AG09309 (cell line): ENCODE data around the gene RIT1.
A peak's percentile ranks its signal among the peaks of the same experiment; 100 is the strongest.

ENCODE experiments used
- DNase-seq: peaks from one replicate; pipeline ENCODE4 v3.0.0-alpha.2; 2010; ENCODE audit warnings: low read depth
- H3K4me3 ChIP-seq: 2 replicates; pipeline ENCODE4 v1.5.1; 2011; ENCODE audit warnings: mild to moderate bottlenecking, low read depth, low read length, moderate library complexity; ENCODE audit not compliant: control insufficient read depth
- TF ChIP-seq, protein P1 (sequence below): IDR thresholded peaks from 2 replicates; pipeline ENCODE4 v1.5.1; 2011; ENCODE audit warnings: mild to moderate bottlenecking, low read depth, low read length, inconsistent platforms; ENCODE audit not compliant: insufficient read depth, control insufficient read depth; ENCODE audit errors: missing control alignments

RIT1 gene, protein sequence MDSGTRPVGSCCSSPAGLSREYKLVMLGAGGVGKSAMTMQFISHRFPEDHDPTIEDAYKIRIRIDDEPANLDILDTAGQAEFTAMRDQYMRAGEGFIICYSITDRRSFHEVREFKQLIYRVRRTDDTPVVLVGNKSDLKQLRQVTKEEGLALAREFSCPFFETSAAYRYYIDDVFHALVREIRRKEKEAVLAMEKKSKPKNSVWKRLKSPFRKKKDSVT

DNA sequence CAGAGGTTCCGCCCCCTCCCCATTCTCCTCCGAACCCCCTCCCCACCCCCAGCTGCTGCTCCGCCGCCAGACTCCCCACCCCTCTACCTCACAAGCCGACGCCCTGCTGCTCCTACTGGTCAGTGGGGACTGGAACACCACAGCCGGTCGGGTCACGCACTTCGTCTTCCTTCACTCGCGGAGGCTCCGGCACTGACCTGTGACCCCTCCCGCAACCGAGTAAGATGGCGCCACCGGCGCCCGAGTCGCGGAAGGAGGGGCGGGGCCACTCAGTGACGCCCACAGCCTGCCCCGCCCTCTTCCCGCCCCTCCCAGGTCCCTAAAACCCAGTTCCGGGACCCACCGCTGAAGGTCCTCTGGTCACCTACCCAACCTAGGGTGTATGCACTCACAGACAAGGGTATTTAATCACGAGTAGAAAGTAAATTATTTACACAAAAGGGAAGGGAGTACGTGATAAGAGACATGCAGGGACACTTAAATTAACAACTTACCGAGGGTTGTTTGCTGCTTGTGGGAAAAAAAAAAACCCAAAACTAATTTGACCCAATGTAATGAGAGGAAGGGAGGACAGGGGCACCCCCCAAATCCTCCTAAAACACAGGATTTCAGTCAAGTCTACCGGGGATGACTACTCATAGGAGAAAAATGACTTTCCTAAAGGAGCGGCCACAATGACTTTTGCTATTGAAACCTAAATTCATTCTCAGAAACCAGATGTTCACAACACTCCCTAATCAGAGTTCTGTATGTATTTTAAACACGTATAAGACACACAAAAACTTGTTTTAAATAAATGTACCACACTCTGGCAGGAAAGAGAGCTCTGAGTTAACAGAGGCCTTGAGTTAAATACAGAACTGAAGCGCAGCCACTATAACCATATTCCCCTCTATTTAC lies at the start of gene RIT1:
Gene RIT1 (minus strand): TSS at position 194 of the 900 bp plus-strand sequence. CDS start 588 bp downstream, outside the sequence.
- H3K4me3 ChIP-seq: peak within 1 kb of the TSS; percentile 43
- peak; percentile 14 for DNase-seq
- TF ChIP-seq, protein P1, sequence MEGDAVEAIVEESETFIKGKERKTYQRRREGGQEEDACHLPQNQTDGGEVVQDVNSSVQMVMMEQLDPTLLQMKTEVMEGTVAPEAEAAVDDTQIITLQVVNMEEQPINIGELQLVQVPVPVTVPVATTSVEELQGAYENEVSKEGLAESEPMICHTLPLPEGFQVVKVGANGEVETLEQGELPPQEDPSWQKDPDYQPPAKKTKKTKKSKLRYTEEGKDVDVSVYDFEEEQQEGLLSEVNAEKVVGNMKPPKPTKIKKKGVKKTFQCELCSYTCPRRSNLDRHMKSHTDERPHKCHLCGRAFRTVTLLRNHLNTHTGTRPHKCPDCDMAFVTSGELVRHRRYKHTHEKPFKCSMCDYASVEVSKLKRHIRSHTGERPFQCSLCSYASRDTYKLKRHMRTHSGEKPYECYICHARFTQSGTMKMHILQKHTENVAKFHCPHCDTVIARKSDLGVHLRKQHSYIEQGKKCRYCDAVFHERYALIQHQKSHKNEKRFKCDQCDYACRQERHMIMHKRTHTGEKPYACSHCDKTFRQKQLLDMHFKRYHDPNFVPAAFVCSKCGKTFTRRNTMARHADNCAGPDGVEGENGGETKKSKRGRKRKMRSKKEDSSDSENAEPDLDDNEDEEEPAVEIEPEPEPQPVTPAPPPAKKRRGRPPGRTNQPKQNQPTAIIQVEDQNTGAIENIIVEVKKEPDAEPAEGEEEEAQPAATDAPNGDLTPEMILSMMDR: no peak

DNA sequence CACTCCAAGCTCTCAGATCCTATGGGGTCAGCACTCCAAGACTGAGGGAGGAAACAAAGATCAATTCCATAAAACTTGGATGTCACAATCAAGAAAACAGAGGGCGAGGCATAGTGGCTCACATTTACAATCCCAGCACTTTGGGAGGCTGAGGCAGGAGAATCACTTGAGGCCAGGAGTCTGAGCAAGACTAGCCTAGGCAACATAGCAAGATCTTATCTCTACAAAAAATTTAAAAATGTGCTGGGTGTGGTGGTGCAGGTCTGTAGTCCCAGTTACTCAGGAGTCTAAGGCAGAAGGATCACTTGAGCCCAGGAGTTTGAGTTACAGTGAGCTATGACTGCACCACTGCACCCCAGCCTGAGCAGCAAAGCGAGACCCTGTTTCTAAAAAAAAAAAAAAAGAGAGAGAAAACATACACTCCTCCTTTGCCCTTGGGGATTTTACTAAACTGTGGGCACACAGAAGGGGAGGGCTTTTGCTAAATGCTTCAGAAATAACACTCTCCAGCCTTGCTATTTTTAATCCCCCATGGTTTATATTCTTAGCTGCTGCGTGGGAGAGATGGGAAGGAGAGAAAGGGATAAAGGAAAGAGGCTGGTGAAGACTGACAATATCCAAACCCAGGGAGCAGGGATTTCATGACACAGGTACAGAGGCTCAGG lies 49.1 kb upstream of the RIT1 start:
- no peak for DNase-seq
- no peak overlapping the region for H3K4me3 ChIP-seq
- TF ChIP-seq, protein P1: no peak

DNA sequence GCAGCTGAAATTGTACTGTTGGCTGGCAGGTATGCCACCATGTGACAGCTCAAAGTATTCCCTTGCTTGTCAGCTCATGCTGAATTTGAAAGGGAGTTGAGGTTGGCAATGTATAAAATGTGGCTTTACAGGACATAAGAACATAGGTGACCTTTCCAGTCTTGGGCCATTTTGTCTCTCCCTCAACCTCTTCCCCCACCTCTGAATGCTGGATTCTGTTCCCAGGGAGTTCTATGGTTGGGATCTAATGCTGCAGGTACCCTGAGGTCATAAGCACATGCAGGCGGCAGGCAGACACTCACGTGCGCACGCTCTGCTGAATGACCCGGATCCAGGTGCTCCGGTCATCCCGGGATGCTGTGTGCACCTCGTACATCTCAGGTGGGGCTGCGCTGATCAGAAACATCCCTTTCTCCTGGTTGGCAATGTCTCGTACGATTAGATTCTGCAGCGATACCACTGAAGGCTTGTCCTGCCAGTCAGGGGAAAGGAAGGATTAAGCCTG lies 46.3 kb upstream of the RIT1 start:
- no peak overlapping the region for H3K4me3 ChIP-seq
- TF ChIP-seq, protein P1: no peak
- DNase-seq: no peak

DNA sequence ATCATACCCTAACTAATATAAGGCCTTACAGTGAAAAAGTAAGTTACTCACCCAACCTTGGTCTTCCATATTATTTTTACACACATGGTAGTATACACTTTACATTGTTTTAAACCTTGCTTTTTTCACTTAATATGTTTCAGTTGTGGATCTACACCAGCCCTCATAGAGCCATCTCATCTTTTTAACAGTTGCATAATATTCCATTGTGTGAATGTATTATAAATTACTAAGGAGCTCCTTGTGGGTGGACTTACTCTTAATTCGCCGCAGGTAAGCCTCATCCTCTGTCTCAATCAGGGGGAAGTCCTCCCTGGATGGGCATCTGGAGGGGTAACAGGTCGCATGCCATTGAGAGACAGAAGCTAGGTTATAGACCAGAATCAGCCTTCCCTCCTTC lies 43.5 kb upstream of the RIT1 start:
- TF ChIP-seq, protein P1: no peak
- H3K4me3 ChIP-seq: no peak overlapping the region
- no peak for DNase-seq

DNA sequence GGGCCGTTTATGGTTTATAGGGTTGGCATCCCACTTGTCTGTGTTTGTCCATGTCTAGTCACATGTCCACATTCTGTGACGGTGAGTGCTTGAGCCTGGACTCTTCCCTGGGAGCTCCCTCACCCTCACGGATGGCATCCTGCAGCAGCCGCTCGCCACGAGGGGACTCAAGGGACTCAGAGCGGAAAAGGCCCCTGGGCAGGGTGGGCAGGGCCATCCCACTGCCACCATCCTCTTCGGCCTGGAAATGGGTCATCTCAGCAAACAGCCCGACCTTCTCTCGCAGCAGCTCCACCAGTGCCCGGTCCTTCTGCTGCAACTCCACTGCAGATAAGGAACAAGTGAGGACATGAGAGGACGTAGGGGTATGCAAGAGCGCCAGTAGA lies 41.3 kb upstream of the RIT1 start:
- TF ChIP-seq, protein P1: no peak
- no peak for DNase-seq
- no peak overlapping the region for H3K4me3 ChIP-seq

DNA sequence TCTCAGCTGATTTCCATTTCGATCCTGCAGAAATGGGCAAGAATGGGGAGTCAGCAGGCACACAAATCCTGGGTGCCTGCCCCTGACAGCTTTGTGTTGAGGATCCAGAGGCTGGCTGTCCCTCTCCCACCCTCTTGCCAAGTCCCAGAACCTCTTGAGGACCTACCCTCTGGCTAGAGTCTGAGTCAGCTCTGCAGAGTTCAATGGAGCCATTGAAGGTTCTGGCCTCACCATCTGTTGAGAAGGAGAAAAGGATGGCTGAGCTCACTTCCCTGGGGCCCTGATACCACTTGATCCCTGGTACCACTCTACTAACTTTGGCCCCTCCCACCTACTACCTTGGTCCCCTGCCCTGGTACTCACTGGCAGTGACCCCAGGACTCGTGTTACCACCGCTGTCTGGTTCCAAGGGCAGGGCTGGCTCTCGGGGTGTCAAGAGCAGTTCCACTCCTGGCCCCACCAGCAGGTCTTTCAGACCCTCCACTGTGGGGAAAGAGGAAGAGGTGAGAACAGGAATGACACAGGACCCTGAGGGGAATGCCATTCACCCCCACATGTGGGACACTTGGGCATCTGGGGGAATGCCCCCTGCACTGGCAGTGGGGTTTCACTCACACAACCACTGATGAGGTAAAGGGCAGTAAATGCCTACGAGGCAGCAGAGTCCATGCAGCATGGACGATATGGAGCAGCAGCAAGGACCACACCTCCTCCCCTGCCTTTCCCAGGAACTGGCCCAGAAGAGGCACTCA lies 40.8 kb upstream of the RIT1 start:
- no peak for DNase-seq
- TF ChIP-seq, protein P1: no peak
- H3K4me3 ChIP-seq: no peak overlapping the region
